Measurements from ENCODE around the gene SLC22A7. TPM values are rescaled to one million over a fixed set of nuclear protein-coding genes. Genes with fewer than 3 reads are reported as not detected.

The SLC22A7 gene
- total and polyA plus RNA-seq, 2 experiments from 2014 or later: 0.31 TPM; not detected in 1

GRCh38 chr6:43273707-43274106 lies 24.4 kb upstream of the SLC22A7 start (continued):
- TF ChIP-seq ZNF462 (CRISPR knock-in tag; IDR thresholded peaks at IDR 0.05): no peak
- no peak for TF ChIP-seq EZH2phosphoT487 (IDR thresholded peaks at IDR 0.05; ENCODE audit: unreplicated experiment)
- TF ChIP-seq POLR2AphosphoS5 (IDR thresholded peaks at IDR 0.05; ENCODE audit: low read depth): no peak
- TF ChIP-seq ETS1 (IDR thresholded peaks at IDR 0.05): no peak

- peak overlapping the region; percentile 78 for H3K4me3 ChIP-seq
- TF ChIP-seq ZNF114 (CRISPR knock-in tag; IDR thresholded peaks at IDR 0.05) (no peak), JUNB (IDR thresholded peaks at IDR 0.05; ENCODE audit: unreplicated experiment) (no peak), ZNF331 (CRISPR knock-in tag; IDR thresholded peaks at IDR 0.05; ENCODE audit: low read depth) (no peak), REST (IDR thresholded peaks at IDR 0.05; ENCODE audit: unreplicated experiment) (no peak), POLR2AphosphoS5 (IDR thresholded peaks at IDR 0.05; ENCODE audit: low read depth) (no peak), EZH2 (IDR thresholded peaks at IDR 0.05; ENCODE audit: low read depth, unreplicated experiment) (no peak)
Observed at GRCh38 chr6:43274127-43274915, 23.7 kb upstream of the SLC22A7 start.

More at GRCh38 chr6:43274127-43274915, 23.7 kb upstream of the SLC22A7 start:
- Mint-ChIP-seq H3K27me3 (ENCODE audit: insufficient read depth, low read depth, poor library complexity) (peaks cover 55% of the 10 kb centered on the region), H3K4me3 (peak overlapping the region; percentile 81), H3K27ac (no peak overlapping the region), H3K36me3 (ENCODE audit: low read depth) (no peaks in the 10 kb centered on the region), H3K4me1 (peaks cover 44% of the 10 kb centered on the region), H3K9me3 (no peaks in the 10 kb centered on the region)
- Histone ChIP-seq H3K4me2 (peak overlapping the region; percentile 89), H4K20me1 (replicated peaks; ENCODE audit: insufficient read depth) (no peaks in the 10 kb centered on the region), H3K4me1 (ENCODE audit: insufficient read depth) (peaks cover 29% of the 10 kb centered on the region), H3K9me2 (ENCODE audit: insufficient read depth) (no peaks in the 10 kb centered on the region), H2AFZ (peak overlapping the region; percentile 72; the same call in 1 of the 2 replicates), H3F3A (replicated peaks; ENCODE audit: low read depth) (no peaks in the 10 kb centered on the region; the same call in 1 of the 2 replicates), H3K79me2 (replicated peaks; ENCODE audit: insufficient read depth) (no peaks in the 10 kb centered on the region), H3K27ac (ENCODE audit: low read depth) (no peak overlapping the region), H3K36me3 (ENCODE audit: insufficient read depth) (no peaks in the 10 kb centered on the region), H3K27me3 (ENCODE audit: insufficient read depth) (peaks cover 78% of the 10 kb centered on the region)
- DNase-seq (ENCODE audit: low spot score): no peak
- no peak for ATAC-seq
